ENCODE data around the gene TRPM8.

The TRPM8 gene

GRCh38 chr2:234051374-234052070 lies 134.3 kb downstream of the TRPM8 start:
- TF ChIP-seq, protein P1, sequence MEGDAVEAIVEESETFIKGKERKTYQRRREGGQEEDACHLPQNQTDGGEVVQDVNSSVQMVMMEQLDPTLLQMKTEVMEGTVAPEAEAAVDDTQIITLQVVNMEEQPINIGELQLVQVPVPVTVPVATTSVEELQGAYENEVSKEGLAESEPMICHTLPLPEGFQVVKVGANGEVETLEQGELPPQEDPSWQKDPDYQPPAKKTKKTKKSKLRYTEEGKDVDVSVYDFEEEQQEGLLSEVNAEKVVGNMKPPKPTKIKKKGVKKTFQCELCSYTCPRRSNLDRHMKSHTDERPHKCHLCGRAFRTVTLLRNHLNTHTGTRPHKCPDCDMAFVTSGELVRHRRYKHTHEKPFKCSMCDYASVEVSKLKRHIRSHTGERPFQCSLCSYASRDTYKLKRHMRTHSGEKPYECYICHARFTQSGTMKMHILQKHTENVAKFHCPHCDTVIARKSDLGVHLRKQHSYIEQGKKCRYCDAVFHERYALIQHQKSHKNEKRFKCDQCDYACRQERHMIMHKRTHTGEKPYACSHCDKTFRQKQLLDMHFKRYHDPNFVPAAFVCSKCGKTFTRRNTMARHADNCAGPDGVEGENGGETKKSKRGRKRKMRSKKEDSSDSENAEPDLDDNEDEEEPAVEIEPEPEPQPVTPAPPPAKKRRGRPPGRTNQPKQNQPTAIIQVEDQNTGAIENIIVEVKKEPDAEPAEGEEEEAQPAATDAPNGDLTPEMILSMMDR (IDR thresholded peaks at IDR 0.05; ENCODE audit: low read depth, low read length): no peak

DNA sequence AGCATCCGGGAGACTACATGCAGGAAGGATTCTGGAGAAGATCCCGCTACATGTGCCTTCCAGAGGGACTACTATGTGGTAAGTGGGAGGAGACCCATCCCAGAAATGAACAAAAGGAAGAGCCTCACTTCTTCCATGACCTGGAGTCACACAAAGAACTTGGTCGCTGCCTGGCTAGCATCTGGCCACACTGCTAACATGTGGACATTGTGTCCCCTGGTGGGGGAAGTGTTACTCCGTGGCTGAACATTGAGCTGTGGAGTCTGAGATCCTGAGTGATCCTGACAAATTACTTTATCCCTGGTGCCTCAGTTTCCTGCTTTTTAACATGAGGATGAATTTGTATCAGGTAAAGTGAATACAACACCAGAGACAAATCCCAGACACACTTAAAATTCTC lies 141.7 kb downstream of the TRPM8 start:
- H3K4me3 ChIP-seq (ENCODE audit: low read depth, low read length): no peak overlapping the region
- TF ChIP-seq, protein P1 (IDR thresholded peaks at IDR 0.05; ENCODE audit: low read depth, low read length): no peak

More at GRCh38 chr2:234051374-234052070, 134.3 kb downstream of the TRPM8 start:
- H3K4me3 ChIP-seq (ENCODE audit: low read depth, low read length): no peak overlapping the region

DNA sequence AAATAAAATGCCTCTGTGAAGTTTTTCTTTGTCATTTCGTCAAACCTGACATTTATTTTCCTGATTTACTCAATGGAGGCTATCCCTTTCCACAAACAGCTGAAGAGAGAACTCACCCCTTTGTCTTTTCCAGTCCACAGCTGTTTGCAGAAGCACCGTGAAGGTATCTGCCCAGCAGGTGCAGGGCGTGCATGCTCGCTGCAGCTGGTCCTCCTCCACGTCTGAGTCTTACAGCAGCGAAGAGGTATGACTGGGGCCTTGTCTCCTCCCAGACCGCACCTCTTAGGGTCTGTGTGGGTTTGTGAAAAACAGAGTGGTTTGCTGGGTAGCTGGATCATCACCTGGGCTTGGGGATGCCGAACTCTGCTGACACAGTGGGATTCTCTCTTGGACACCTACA lies 143.1 kb downstream of the TRPM8 start:
- TF ChIP-seq, protein P1 (IDR thresholded peaks at IDR 0.05; ENCODE audit: low read depth, low read length): no peak

DNA sequence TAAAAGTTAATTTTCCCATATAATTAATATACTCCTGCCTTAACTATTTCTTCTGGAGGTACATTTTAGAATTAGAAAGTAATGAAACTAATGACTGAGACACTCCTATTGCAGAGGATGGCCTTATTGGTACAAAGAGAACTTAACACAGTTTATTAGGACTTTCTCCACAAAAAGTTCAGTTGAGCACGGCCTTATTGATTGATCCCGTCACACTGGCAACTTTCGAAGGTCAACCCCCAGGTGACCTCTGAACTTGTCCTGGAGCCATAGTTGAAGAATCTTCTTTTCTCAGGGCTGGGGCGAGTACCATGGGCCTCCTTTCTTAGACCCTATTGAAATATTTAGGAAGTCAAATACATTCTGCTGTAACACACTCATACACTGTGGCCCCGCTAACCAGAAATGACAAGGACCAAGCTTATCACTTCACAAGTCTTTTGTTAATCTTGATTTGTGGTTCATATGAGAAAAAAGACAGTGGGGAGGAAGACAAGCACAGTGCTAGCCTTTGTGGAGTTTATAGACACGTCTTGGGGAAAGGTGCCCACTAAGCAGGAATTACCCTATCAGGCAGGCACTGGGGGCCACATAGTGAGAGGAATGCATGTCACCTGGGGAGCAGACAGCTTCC lies 144.6 kb downstream of the TRPM8 start:
- TF ChIP-seq, protein P1 (IDR thresholded peaks at IDR 0.05; ENCODE audit: low read depth, low read length): no peak
- H3K4me3 ChIP-seq (ENCODE audit: low read depth, low read length): no peak overlapping the region

More for the DNA sequence above, 143.1 kb downstream of the TRPM8 start:
- no peak overlapping the region for H3K4me3 ChIP-seq (ENCODE audit: low read depth, low read length)

DNA sequence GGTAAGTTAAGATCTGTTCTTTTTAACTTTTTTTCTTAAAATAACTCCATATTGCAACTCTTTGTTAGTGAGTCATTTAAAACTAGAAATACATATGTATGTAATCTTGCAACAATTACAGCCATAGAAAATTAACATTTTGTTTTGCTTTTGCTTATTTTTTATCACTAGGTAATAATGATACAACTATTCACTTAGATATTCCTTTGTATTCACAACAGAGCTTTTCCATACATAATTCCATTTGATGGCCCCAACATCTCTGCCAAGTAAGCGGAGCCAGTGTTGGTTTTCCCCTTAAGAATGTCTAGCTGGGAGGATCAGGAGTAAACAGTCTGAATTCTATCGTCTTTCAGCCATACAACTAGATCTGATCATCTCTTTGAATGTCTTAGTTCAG lies 149.4 kb downstream of the TRPM8 start:
- H3K4me3 ChIP-seq (ENCODE audit: low read depth, low read length): no peak overlapping the region
- TF ChIP-seq, protein P1 (IDR thresholded peaks at IDR 0.05; ENCODE audit: low read depth, low read length): no peak
